ENCODE results near the gene SIRPG.

DNA sequence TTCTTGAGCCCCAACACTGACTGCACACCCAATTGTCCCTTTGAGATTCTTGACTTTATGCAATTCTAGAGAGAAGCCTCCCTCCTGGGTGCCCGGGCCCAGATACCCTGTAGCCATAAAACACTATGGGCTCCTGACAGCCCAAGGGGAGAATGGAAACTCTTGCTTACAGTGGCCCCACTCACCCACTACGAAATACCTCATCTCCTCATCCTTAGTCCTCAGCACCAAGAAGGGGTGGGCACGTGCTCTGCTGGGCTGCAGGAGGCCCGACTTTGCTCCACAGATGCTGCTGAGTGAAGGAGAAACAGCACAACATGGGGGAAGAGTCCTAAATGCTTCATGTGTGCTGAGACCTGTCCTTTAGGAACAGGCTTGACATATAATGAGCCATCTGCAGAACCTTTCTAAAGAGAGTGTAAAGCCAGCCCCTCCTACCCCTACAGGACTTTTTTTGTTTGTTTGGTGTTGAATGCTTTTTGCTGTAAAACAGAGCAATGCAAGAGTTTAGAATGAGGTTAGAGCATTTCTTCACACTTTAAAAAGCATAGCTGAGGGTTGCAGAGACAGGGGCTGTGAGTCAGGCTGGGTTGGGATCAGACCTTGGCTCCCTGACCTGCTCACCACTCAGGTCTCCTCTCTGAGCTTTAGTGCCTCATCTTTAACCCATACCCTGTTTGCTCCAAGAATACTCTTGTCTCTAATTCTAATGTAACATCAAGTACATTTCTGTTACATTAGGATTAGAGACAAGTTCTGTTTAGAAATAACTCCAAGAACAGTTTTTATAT lies 17.6 kb upstream of the SIRPG start:
- TF ChIP-seq POLR2A (IDR thresholded peaks at IDR 0.05; ENCODE audit: low read length) (no peak), GATA1 (IDR thresholded peaks at IDR 0.05; ENCODE audit: low read depth, low read length) (no peak)

Measured in erythroblast (primary cell).